Measurements from ENCODE around the gene DNAJC16. TPM values are rescaled to one million over a fixed set of nuclear protein-coding genes. Genes with fewer than 3 reads are reported as not detected.

Gene DNAJC16
- total RNA-seq (2022) (18.2 and 20.6 TPM in 2 replicates), Bru-seq, nascent RNA (percentile 71 among the genes with signal in this experiment), BruChase-seq, experiment 1, labeled RNA remaining after a 6-hour chase (percentile 74 among the genes with signal in this experiment), BruChase-seq, experiment 2, labeled RNA remaining after a 2-hour chase (percentile 76 among the genes with signal in this experiment)
- long read RNA-seq, full-length matches to known transcripts, result 3 of 5 reads
- long read RNA-seq, partial matches to known transcripts, result 2 of 5 reads
- long read RNA-seq, other reads (novel, unspliced or antisense), result 0 of 5 reads

DNA sequence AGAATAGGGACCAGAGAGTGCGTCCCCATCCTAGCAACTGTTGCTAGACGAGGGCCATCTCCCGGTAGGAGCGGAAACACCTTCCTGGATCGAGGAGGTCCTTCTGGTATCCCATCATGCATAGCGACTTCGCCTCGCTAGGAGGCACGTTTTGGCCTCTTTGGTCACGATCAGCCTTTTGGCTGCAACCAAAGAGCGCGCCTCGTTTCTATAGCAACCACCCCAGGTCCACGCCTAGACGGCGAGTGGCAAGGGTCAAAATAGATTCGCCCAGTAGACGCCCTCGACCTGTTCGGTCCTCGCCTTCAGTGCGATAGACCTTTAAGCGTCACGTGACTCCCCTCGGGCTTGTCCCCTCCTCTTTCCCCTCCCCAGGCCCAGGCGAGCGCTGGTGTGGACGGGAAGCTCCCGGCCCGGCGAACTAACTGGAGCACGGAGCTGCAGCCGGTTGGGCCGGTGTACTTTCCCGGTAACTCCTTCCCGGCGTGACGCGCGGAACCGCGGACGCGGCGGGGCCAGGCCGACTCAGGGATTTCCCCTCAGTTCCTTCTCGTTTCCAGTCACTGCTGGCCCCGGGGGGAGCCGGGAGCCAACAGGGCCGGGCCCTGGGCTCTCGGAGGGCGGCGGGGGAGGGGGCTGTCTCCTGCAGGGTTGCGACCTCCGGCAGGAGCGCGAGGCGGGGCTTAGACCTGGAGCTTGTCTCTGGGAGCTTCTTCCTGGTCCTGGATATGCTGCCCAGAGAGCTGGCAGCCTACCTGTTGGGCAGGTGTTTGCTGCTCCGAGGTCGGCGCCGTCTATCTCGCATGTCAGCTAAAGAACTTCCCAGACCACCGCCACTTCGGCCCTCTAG lies at the start of gene DNAJC16:
Gene DNAJC16, plus strand, starts transcription at position 359 of the 850 bp plus-strand sequence. CDS start 2,258 bp downstream, outside the sequence.
- H3K9me3 Mint-ChIP-seq (ENCODE audit: low read depth, unreplicated experiment), result no peaks in the 10 kb centered on the region
- CTCF ChIA-PET, result no interaction called here
- intact Hi-C loops (cut with micrococcal nuclease; ENCODE audit: unreplicated experiment), result loop anchor here (5.0 kb wide), 1 partner anchor 91 kb away; the partner anchor contains the start of gene DDI2
- BruUV-seq (replicated peaks), result no TSS peak
- TF ChIP-seq, protein P1, sequence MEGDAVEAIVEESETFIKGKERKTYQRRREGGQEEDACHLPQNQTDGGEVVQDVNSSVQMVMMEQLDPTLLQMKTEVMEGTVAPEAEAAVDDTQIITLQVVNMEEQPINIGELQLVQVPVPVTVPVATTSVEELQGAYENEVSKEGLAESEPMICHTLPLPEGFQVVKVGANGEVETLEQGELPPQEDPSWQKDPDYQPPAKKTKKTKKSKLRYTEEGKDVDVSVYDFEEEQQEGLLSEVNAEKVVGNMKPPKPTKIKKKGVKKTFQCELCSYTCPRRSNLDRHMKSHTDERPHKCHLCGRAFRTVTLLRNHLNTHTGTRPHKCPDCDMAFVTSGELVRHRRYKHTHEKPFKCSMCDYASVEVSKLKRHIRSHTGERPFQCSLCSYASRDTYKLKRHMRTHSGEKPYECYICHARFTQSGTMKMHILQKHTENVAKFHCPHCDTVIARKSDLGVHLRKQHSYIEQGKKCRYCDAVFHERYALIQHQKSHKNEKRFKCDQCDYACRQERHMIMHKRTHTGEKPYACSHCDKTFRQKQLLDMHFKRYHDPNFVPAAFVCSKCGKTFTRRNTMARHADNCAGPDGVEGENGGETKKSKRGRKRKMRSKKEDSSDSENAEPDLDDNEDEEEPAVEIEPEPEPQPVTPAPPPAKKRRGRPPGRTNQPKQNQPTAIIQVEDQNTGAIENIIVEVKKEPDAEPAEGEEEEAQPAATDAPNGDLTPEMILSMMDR (IDR thresholded peaks at IDR 0.05; ENCODE audit: unreplicated experiment), result no peak
- peaks cover 11% of the 10 kb centered on the region for H3K4me1 Mint-ChIP-seq (ENCODE audit: low read depth, unreplicated experiment)
- H3K4me3 Mint-ChIP-seq (ENCODE audit: low read depth, unreplicated experiment), result peak within 1 kb of the TSS; percentile 87
- DNase-seq, result peak; percentile 96
- peak within 1 kb of the TSS; percentile 98 for H3K27ac Mint-ChIP-seq (ENCODE audit: unreplicated experiment)
- H3K27me3 Mint-ChIP-seq (ENCODE audit: unreplicated experiment), result no peaks in the 10 kb centered on the region
- peaks cover 46% of the 10 kb centered on the region for H3K36me3 Mint-ChIP-seq (ENCODE audit: insufficient read depth, unreplicated experiment)

DNA sequence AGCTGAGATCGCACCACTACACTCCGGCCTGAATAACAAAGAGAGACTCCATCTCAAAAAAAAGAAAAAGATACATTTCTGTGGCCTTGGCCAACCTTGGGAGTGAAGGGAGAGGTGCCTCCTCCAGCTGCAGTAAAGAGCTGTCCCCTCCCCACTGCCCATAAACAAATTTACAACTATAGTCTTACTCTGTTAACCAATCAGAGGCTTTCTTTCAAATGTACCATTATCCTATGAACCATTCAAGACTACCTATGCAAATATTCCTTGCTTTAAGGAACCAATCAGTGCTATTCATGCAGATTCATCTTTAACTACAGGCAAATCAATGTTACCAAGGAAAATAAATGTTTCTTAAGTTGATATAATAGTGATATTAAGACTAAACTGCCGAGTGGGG lies 49.7 kb upstream of the DNAJC16 start:
- Mint-ChIP-seq H3K4me1 (ENCODE audit: low read depth, unreplicated experiment) (no peaks in the 10 kb centered on the region), H3K36me3 (ENCODE audit: insufficient read depth, unreplicated experiment) (no peaks in the 10 kb centered on the region), H3K27ac (ENCODE audit: unreplicated experiment) (no peak overlapping the region), H3K9me3 (ENCODE audit: low read depth, unreplicated experiment) (no peaks in the 10 kb centered on the region), H3K4me3 (ENCODE audit: low read depth, unreplicated experiment) (no peak overlapping the region), H3K27me3 (ENCODE audit: unreplicated experiment) (no peaks in the 10 kb centered on the region)
- intact Hi-C loops (cut with micrococcal nuclease; ENCODE audit: unreplicated experiment), result no loop called here
- BruUV-seq (replicated peaks), result no TSS peak
- DNase-seq, result no peak
- CTCF ChIA-PET, result no interaction called here
- TF ChIP-seq, protein P1 (IDR thresholded peaks at IDR 0.05; ENCODE audit: unreplicated experiment), result no peak

DNA sequence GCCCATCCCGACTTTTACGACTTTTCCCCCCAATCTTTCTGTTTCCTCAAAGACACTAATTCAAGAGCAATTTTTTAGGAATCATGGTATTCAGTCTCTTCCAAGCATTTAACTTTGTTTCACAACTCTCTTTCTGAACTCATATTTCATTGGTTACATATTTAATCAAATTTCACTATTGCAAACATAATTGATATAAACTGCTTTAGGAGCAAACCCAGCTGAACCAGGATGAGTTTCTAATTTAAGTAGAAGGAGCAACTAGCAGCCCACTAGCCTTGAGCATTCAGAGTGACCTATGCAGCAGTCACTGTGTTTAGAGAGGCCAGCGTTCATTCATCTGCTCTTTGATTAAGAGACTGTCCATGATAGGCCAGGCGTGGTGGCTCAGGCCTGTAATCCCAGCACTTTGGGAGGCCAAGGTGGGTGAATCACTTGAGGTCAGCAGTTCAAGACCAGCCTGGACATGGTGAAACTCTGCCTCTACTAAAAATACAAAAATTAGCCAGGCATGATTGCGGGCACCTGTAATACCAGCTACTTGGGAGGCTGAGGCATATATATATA lies 48.9 kb upstream of the DNAJC16 start:
- intact Hi-C loops (cut with micrococcal nuclease; ENCODE audit: unreplicated experiment), result no loop called here
- H3K4me1 Mint-ChIP-seq (ENCODE audit: low read depth, unreplicated experiment), result no peaks in the 10 kb centered on the region

More for the DNA sequence above, 48.9 kb upstream of the DNAJC16 start:
- H3K27ac Mint-ChIP-seq (ENCODE audit: unreplicated experiment), result no peak overlapping the region
- no peaks in the 10 kb centered on the region for H3K27me3 Mint-ChIP-seq (ENCODE audit: unreplicated experiment)
- TF ChIP-seq, protein P1 (IDR thresholded peaks at IDR 0.05; ENCODE audit: unreplicated experiment), result no peak
- BruUV-seq (replicated peaks), result no TSS peak
- DNase-seq, result no peak
- CTCF ChIA-PET, result interaction anchor here (0.5 kb wide), 1 partner anchor 13 kb away, joined by 3 read pairs; no protein-coding TSS in a partner anchor
- no peaks in the 10 kb centered on the region for H3K9me3 Mint-ChIP-seq (ENCODE audit: low read depth, unreplicated experiment)
- H3K36me3 Mint-ChIP-seq (ENCODE audit: insufficient read depth, unreplicated experiment), result no peaks in the 10 kb centered on the region
- H3K4me3 Mint-ChIP-seq (ENCODE audit: low read depth, unreplicated experiment), result no peak overlapping the region
